ENCODE results near the gene PARD3B.

The PARD3B gene

GRCh38 chr2:205557873-205558272 lies 1012.6 kb downstream of the PARD3B start:
- TF ChIP-seq MAX (IDR thresholded peaks at IDR 0.05; ENCODE audit: low read depth, low read length) (no peak), POLR2A (IDR thresholded peaks at IDR 0.05; ENCODE audit: extremely low read depth, insufficient read length) (no peak), CTCF (IDR thresholded peaks at IDR 0.05; ENCODE audit: low read depth, low read length) (no peak), MYC (IDR thresholded peaks at IDR 0.05; ENCODE audit: low read depth, low read length) (no peak)
- DNase-seq (ENCODE audit: low read depth) = no peak
- H3K4me3 ChIP-seq (ENCODE audit: low read depth, low read length) = no peak overlapping the region

- H3K4me3 ChIP-seq (ENCODE audit: low read depth, low read length) = no peak overlapping the region
- DNase-seq (ENCODE audit: low read depth) = no peak
- TF ChIP-seq CTCF (IDR thresholded peaks at IDR 0.05; ENCODE audit: low read depth, low read length) (no peak), MAX (IDR thresholded peaks at IDR 0.05; ENCODE audit: low read depth, low read length) (no peak), POLR2A (IDR thresholded peaks at IDR 0.05; ENCODE audit: extremely low read depth, insufficient read length) (no peak), MYC (IDR thresholded peaks at IDR 0.05; ENCODE audit: low read depth, low read length) (no peak)
Observed at GRCh38 chr2:205561441-205561840, 1016.2 kb downstream of the PARD3B start.

- no peak for TF ChIP-seq MAX (IDR thresholded peaks at IDR 0.05; ENCODE audit: low read depth, low read length)
- no peak for TF ChIP-seq MYC (IDR thresholded peaks at IDR 0.05; ENCODE audit: low read depth, low read length)
- peak; percentile 62 for TF ChIP-seq CTCF (IDR thresholded peaks at IDR 0.05; ENCODE audit: low read depth, low read length)
- peak; percentile 42 for DNase-seq (ENCODE audit: low read depth)
- H3K4me3 ChIP-seq (ENCODE audit: low read depth, low read length) = no peak overlapping the region
Observed at GRCh38 chr2:205563646-205564045, 1018.4 kb downstream of the PARD3B start.

- TF ChIP-seq POLR2A (IDR thresholded peaks at IDR 0.05; ENCODE audit: extremely low read depth, insufficient read length) (no peak), MYC (IDR thresholded peaks at IDR 0.05; ENCODE audit: low read depth, low read length) (no peak), MAX (IDR thresholded peaks at IDR 0.05; ENCODE audit: low read depth, low read length) (no peak), CTCF (IDR thresholded peaks at IDR 0.05; ENCODE audit: low read depth, low read length) (no peak)
- H3K4me3 ChIP-seq (ENCODE audit: low read depth, low read length) = no peak overlapping the region
- no peak for DNase-seq (ENCODE audit: low read depth)
Observed at GRCh38 chr2:205564346-205565141, 1019.3 kb downstream of the PARD3B start.

- TF ChIP-seq MAX (IDR thresholded peaks at IDR 0.05; ENCODE audit: low read depth, low read length) = no peak
- no peak for TF ChIP-seq MYC (IDR thresholded peaks at IDR 0.05; ENCODE audit: low read depth, low read length)
- no peak for TF ChIP-seq POLR2A (IDR thresholded peaks at IDR 0.05; ENCODE audit: extremely low read depth, insufficient read length)
- no peak for TF ChIP-seq CTCF (IDR thresholded peaks at IDR 0.05; ENCODE audit: low read depth, low read length)
- H3K4me3 ChIP-seq (ENCODE audit: low read depth, low read length) = no peak overlapping the region
- no peak for DNase-seq (ENCODE audit: low read depth)
Observed at GRCh38 chr2:205565142-205565522, 1019.9 kb downstream of the PARD3B start.
